HepG2 (cell line): ENCODE data around the gene PRSS36. TPM values are rescaled to one million over a fixed set of nuclear protein-coding genes. Genes with fewer than 3 reads are reported as not detected.

Experiments used
- KDM5B ChIP-seq: sonication (generic); formaldehyde crosslinking; IDR thresholded peaks from 2 replicates; pipeline ENCODE4 v1.4.0; 2020; ENCODE audit warnings: missing genetic modification reagents, mild to moderate bottlenecking, borderline replicate concordance
- RXRB ChIP-seq: IDR thresholded peaks from 2 replicates; pipeline ENCODE4 v1.6.1; 2016; ENCODE audit warnings: borderline replicate concordance, missing genetic modification reagents, missing compliant biosample characterization
- ZNF160 ChIP-seq: sonication (generic); formaldehyde crosslinking; IDR thresholded peaks from 2 replicates; pipeline ENCODE4 v1.8.0; 2022; ENCODE audit warnings: mild to moderate bottlenecking, inconsistent platforms, missing genetic modification reagents
- ZNF567 ChIP-seq: sonication (generic); formaldehyde crosslinking; IDR thresholded peaks from 2 replicates; pipeline ENCODE4 v1.8.1; 2023; ENCODE audit warnings: mild to moderate bottlenecking, missing genetic modification reagents, borderline replicate concordance
- ZNF768 ChIP-seq: sonication (generic); formaldehyde crosslinking; IDR thresholded peaks from 2 replicates; pipeline ENCODE4 v1.4.0; 2020; ENCODE audit warnings: missing genetic modification reagents
- ZNF782 ChIP-seq: sonication (generic); formaldehyde crosslinking; IDR thresholded peaks from 2 replicates; pipeline ENCODE4 v1.4.0; 2020; ENCODE audit warnings: missing genetic modification reagents, mild to moderate bottlenecking, borderline replicate concordance
- ZNF788 ChIP-seq: sonication (generic); formaldehyde crosslinking; IDR thresholded peaks from 2 replicates; pipeline ENCODE4 v1.5.0; 2020; ENCODE audit warnings: mild to moderate bottlenecking, missing genetic modification reagents, borderline replicate concordance
- ZNF839 ChIP-seq: sonication (generic); formaldehyde crosslinking; IDR thresholded peaks from 2 replicates; pipeline ENCODE4 v1.4.0; 2020; ENCODE audit warnings: missing genetic modification reagents, mild to moderate bottlenecking, borderline replicate concordance
- polyA plus RNA-seq, 8 experiments: library from polyadenylated mRNA; depleted of rRNA in 3 of 8; stranded (reverse) in 7 of 8; unstranded in 1 of 8; fragments of >200 nt; fragmentation: Illumina TruSeq in 4 of 8; extraction: Trizol in 4 of 8; gene quantifications; 2 replicates each; pipeline versions ENCODE4 v1.2.1 to v1.2.3, GENCODE V29; 2011 to 2016; ENCODE audit warnings: low read depth in 4 of 8, missing spikeins in 1 of 8, mixed read lengths in 1 of 8; ENCODE audit not compliant: insufficient read depth in 1 of 8
- total RNA-seq, 5 experiments: library from RNA; depleted of rRNA; stranded (reverse); fragments of >200 nt; fragmentation: Illumina TruSeq; extraction: Trizol; gene quantifications; 2 replicates each; pipeline ENCODE4 v1.2.3, GENCODE V29; 2016; ENCODE audit warnings: low read depth in 1 of 5
- TF ChIP-seq, protein P1 (sequence below): fragments of 450-650 bp; IDR thresholded peaks from 2 replicates; pipeline ENCODE4 v1.6.1; 2016
- TF ChIP-seq, protein P2 (sequence below): sonication (generic); formaldehyde crosslinking; IDR thresholded peaks from 2 replicates; pipeline ENCODE4 v1.8.0; 2022; ENCODE audit warnings: missing genetic modification reagents, mild to moderate bottlenecking, borderline replicate concordance
- TF ChIP-seq, protein P3 (sequence below): sonication (generic); formaldehyde crosslinking; IDR thresholded peaks from 2 replicates; pipeline ENCODE4 v1.5.0; 2020; ENCODE audit warnings: missing genetic modification reagents
- TF ChIP-seq, protein P4 (sequence below): IDR thresholded peaks from 2 replicates; pipeline ENCODE4 v1.6.1; 2016; ENCODE audit warnings: low read depth
- TF ChIP-seq, protein P5 (sequence below): sonication (generic); formaldehyde crosslinking; IDR thresholded peaks from 2 replicates; pipeline ENCODE4 v1.4.0; 2020; ENCODE audit warnings: missing genetic modification reagents, borderline replicate concordance

Gene PRSS36
- total and polyA plus RNA-seq, 2 of the 13 experiments (the other 11 are each of a cell fraction or from before 2014, with no cell fraction given) = 1.5 to 2.1 TPM

DNA sequence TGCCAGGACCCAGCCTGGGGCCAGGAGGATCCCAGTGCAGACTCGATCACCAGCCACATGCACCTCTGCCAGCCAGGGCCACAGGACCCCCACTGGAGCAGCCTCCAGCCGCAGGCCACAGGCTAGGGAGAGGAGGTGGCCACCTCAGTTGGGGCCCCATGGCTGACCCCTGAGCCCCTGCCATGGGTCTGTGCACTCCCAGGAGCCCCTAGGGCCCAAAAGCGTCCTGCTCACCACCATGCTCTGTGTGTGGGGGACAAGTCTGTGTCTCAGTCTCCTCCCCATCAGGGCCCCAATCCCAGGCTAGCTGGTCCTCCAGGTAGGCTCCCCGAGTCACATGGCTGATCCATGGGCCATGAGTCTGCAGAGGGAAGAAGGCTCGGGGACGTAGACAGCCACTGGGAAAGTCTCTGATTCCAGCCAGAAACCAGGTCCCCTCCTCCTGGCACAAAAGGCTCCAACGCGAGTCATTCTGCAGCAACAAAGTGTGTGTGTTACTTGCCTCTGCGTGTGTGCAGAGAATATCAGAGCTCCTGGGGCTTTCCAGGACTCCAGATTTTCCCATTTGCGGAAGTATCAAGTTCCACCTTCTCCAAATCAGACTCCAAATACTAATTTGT lies 8.3 kb downstream of the PRSS36 start (continued):
- TF ChIP-seq, protein P1, sequence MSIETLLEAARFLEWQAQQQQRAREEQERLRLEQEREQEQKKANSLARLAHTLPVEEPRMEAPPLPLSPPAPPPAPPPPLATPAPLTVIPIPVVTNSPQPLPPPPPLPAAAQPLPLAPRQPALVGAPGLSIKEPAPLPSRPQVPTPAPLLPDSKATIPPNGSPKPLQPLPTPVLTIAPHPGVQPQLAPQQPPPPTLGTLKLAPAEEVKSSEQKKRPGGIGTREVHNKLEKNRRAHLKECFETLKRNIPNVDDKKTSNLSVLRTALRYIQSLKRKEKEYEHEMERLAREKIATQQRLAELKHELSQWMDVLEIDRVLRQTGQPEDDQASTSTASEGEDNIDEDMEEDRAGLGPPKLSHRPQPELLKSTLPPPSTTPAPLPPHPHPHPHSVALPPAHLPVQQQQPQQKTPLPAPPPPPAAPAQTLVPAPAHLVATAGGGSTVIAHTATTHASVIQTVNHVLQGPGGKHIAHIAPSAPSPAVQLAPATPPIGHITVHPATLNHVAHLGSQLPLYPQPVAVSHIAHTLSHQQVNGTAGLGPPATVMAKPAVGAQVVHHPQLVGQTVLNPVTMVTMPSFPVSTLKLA = no peak
- TF ChIP-seq ZNF768 (CRISPR knock-in tag) (peak; percentile 41; the same call in 1 of the 2 replicates), ZNF839 (CRISPR knock-in tag) (peak; percentile 24; the same call in 1 of the 2 replicates), ZNF788 (CRISPR knock-in tag) (0 out of 2 replicates have a peak, but pooled peaks have one; percentile 34), KDM5B (0 out of 2 replicates have a peak, but pooled peaks have one; percentile 1), ZNF567 (CRISPR knock-in tag) (no peak), ZNF160 (no peak), RXRB (CRISPR knock-in tag) (no peak), ZNF782 (0 out of 2 replicates have a peak, but pooled peaks have one; percentile 29)
- TF ChIP-seq, protein P2, sequence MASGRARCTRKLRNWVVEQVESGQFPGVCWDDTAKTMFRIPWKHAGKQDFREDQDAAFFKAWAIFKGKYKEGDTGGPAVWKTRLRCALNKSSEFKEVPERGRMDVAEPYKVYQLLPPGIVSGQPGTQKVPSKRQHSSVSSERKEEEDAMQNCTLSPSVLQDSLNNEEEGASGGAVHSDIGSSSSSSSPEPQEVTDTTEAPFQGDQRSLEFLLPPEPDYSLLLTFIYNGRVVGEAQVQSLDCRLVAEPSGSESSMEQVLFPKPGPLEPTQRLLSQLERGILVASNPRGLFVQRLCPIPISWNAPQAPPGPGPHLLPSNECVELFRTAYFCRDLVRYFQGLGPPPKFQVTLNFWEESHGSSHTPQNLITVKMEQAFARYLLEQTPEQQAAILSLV (CRISPR knock-in tag) = 0 out of 2 replicates have a peak, but pooled peaks have one; percentile 34
- TF ChIP-seq, protein P3, sequence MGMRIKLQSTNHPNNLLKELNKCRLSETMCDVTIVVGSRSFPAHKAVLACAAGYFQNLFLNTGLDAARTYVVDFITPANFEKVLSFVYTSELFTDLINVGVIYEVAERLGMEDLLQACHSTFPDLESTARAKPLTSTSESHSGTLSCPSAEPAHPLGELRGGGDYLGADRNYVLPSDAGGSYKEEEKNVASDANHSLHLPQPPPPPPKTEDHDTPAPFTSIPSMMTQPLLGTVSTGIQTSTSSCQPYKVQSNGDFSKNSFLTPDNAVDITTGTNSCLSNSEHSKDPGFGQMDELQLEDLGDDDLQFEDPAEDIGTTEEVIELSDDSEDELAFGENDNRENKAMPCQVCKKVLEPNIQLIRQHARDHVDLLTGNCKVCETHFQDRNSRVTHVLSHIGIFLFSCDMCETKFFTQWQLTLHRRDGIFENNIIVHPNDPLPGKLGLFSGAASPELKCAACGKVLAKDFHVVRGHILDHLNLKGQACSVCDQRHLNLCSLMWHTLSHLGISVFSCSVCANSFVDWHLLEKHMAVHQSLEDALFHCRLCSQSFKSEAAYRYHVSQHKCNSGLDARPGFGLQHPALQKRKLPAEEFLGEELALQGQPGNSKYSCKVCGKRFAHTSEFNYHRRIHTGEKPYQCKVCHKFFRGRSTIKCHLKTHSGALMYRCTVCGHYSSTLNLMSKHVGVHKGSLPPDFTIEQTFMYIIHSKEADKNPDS (CRISPR knock-in tag) = no peak
- TF ChIP-seq, protein P4, sequence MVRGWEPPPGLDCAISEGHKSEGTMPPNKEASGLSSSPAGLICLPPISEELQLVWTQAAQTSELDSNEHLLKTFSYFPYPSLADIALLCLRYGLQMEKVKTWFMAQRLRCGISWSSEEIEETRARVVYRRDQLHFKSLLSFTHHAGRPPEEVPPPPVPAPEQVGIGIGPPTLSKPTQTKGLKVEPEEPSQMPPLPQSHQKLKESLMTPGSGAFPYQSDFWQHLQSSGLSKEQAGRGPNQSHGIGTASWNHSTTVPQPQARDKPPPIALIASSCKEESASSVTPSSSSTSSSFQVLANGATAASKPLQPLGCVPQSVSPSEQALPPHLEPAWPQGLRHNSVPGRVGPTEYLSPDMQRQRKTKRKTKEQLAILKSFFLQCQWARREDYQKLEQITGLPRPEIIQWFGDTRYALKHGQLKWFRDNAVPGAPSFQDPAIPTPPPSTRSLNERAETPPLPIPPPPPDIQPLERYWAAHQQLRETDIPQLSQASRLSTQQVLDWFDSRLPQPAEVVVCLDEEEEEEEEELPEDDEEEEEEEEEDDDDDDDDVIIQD (CRISPR knock-in tag) = no peak
- TF ChIP-seq, protein P5, sequence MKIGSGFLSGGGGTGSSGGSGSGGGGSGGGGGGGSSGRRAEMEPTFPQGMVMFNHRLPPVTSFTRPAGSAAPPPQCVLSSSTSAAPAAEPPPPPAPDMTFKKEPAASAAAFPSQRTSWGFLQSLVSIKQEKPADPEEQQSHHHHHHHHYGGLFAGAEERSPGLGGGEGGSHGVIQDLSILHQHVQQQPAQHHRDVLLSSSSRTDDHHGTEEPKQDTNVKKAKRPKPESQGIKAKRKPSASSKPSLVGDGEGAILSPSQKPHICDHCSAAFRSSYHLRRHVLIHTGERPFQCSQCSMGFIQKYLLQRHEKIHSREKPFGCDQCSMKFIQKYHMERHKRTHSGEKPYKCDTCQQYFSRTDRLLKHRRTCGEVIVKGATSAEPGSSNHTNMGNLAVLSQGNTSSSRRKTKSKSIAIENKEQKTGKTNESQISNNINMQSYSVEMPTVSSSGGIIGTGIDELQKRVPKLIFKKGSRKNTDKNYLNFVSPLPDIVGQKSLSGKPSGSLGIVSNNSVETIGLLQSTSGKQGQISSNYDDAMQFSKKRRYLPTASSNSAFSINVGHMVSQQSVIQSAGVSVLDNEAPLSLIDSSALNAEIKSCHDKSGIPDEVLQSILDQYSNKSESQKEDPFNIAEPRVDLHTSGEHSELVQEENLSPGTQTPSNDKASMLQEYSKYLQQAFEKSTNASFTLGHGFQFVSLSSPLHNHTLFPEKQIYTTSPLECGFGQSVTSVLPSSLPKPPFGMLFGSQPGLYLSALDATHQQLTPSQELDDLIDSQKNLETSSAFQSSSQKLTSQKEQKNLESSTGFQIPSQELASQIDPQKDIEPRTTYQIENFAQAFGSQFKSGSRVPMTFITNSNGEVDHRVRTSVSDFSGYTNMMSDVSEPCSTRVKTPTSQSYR = 0 out of 2 replicates have a peak, but pooled peaks have one; percentile 20
